Nephron (organoid): Measurements from ENCODE around the gene ADGRL3.

Source experiments
- H3K27ac Mint-ChIP-seq, 3 experiments: 2 replicates each; pipeline ENCODE4 v1.8.0; 2020; ENCODE audit warnings: mixed read lengths in 3 of 3, mild to moderate bottlenecking in 2 of 3, moderate library complexity in 1 of 3
- H3K27me3 Mint-ChIP-seq: 2 replicates; pipeline ENCODE4 v1.8.0; 2021; ENCODE audit warnings: low read depth, mild to moderate bottlenecking, moderate library complexity, mixed read lengths
- H3K36me3 Mint-ChIP-seq: 2 replicates; pipeline ENCODE4 v1.8.0; 2020; ENCODE audit warnings: low read depth, mixed read lengths
- H3K4me1 Mint-ChIP-seq: 2 replicates; pipeline ENCODE4 v1.8.0; 2020; ENCODE audit warnings: mixed read lengths
- H3K4me3 Mint-ChIP-seq, 3 experiments: 2 replicates each; pipeline ENCODE4 v1.8.0; 2020; ENCODE audit warnings: mild to moderate bottlenecking in 3 of 3, mixed read lengths in 3 of 3, moderate library complexity in 2 of 3
- H3K9me3 Mint-ChIP-seq: 2 replicates; pipeline ENCODE4 v1.8.0; 2020; ENCODE audit warnings: mixed read lengths
- CTCF ChIP-seq, 3 experiments: fragments of 200-600 bp; sonication (generic); IDR thresholded peaks; one replicate each; pipeline ENCODE4 v1.5.0; 2021; ENCODE audit warnings: antibody characterized with exemption in 3 of 3; ENCODE audit not compliant: unreplicated experiment in 3 of 3

Gene ADGRL3

DNA sequence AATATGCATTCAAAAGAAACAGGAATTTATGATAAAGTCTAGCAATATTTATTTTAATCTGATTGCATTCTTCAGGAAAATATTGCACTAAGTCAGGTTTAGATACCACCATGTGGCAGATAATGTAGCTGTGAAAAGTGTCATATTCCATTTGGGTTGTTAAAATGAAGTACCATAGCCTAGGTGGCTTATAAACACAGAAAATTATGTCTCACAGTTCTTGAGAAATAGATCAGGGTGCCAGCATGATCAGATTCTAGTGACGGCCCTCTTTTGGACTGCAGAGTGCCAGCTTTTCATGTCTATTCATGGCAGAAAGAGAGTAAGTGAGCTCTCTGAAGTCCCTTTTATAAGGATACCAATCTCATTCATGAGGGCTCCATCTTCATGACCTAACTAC, 5.6 kb upstream of the ADGRL3 start:
- no peaks in the 10 kb centered on the region for H3K9me3 Mint-ChIP-seq

GRCh38 chr4:61195101-61195500, 5.0 kb upstream of the ADGRL3 start:
- H3K27ac Mint-ChIP-seq = no peak overlapping the region
- no peaks in the 10 kb centered on the region for H3K36me3 Mint-ChIP-seq
- no peaks in the 10 kb centered on the region for H3K4me1 Mint-ChIP-seq
- H3K9me3 Mint-ChIP-seq = no peaks in the 10 kb centered on the region
- H3K27me3 Mint-ChIP-seq = peaks cover 11% of the 10 kb centered on the region
- no peak for TF ChIP-seq CTCF (IDR thresholded peaks at IDR 0.05; ENCODE audit: unreplicated experiment in 3 of 3)
- H3K4me3 Mint-ChIP-seq = no peak overlapping the region

More for the DNA sequence above, 5.6 kb upstream of the ADGRL3 start:
- Mint-ChIP-seq H3K27ac (no peak overlapping the region), H3K27me3 (peaks cover 6% of the 10 kb centered on the region), H3K4me3 (no peak overlapping the region), H3K36me3 (no peaks in the 10 kb centered on the region), H3K4me1 (no peaks in the 10 kb centered on the region)
- no peak for TF ChIP-seq CTCF (IDR thresholded peaks at IDR 0.05; ENCODE audit: unreplicated experiment in 3 of 3)

GRCh38 chr4:61198686-61199085, 1.4 kb upstream of the ADGRL3 start:
- Mint-ChIP-seq H3K4me3 (peak overlapping the region; percentile 78 to 95 (median 92)), H3K27me3 (peaks cover 32% of the 10 kb centered on the region), H3K36me3 (no peaks in the 10 kb centered on the region), H3K9me3 (no peaks in the 10 kb centered on the region), H3K4me1 (peaks cover 7% of the 10 kb centered on the region), H3K27ac (peak overlapping the region in 2 of 3 experiments; percentile 8 to 40)
- no peak for TF ChIP-seq CTCF (IDR thresholded peaks at IDR 0.05; ENCODE audit: unreplicated experiment in 3 of 3)

DNA sequence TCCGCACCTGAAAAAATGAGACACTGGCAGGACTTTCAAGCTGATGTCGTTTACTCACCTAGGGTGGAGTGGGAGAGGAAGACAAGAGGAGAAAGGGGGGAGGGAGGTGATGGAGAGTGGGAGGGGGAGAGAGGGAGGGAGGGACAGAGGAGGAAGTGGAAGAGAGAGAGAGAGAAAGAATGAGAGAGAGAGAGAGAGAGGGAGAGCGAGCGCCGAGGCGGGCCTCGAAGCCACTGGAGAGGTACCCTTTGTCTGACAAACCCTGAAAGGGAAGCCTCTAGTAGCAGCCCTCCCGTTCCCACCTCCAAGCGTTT, 296 bp upstream of the ADGRL3 start:
- no peaks in the 10 kb centered on the region for H3K9me3 Mint-ChIP-seq
- TF ChIP-seq CTCF (IDR thresholded peaks at IDR 0.05; ENCODE audit: unreplicated experiment in 3 of 3) = no peak
- peaks cover 36% of the 10 kb centered on the region for H3K27me3 Mint-ChIP-seq
- peak overlapping the region; percentile 36 to 94 (median 74) for H3K27ac Mint-ChIP-seq
- no peaks in the 10 kb centered on the region for H3K36me3 Mint-ChIP-seq
- H3K4me1 Mint-ChIP-seq = peaks cover 15% of the 10 kb centered on the region
- H3K4me3 Mint-ChIP-seq = peak overlapping the region; percentile 78 to 95 (median 92)

DNA sequence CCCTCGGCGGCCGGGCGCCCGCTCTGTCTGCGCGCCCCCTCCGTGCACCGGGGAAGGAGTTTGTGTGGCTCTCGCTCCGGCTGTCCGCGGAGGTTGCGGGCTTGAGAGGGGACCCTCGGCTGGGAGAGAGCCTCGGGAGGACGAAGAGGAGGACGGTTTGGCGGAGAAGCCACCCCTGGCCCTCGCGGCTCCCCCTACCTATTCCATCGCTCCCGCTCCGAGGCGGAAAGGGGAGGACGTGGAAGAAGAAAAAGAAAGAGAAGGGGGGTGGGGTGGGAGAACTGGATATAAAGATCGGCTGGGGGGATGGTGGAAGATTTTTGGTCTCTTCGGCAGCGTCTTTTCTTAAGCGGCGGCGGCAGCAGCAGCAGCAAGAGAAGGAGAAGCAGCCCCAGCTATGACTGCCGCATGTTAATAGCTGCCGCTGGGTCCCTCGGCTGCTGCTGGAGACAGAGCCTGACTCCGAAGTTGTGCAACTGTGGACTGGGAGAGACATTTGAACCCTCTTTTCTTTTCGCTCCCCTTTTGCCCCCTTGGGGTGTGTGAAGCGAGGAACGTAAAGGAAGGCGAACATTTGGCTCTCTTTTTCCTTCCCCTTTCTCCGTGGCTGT, 895 bp downstream of the ADGRL3 start:
- Mint-ChIP-seq H3K27me3 (peaks cover 36% of the 10 kb centered on the region), H3K27ac (peak overlapping the region; percentile 94 to 96 (median 94)), H3K36me3 (no peaks in the 10 kb centered on the region), H3K9me3 (no peaks in the 10 kb centered on the region), H3K4me3 (peak overlapping the region; percentile 92 to 100 (median 95)), H3K4me1 (peaks cover 25% of the 10 kb centered on the region)
- TF ChIP-seq CTCF (IDR thresholded peaks at IDR 0.05; ENCODE audit: unreplicated experiment in 3 of 3) = no peak

DNA sequence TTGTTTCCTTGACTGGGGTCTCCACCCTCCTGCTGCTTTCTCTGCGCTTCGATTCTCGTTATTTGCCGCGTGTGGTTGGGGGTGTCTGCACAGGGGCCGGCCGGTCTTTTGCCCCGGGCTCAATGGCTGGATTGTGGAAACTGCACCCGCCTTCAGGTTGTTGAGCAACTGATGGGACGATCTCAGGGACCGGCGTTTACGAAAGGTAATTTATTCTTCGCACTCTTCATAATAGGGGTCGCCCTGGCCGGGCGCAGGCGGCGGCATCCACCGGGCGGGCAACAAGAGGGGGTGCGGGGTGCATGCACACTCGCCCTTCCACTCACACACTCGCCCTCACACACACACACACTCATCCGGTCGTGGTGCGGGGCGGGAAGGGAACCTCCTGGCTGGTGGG, 1.4 kb downstream of the ADGRL3 start:
- peak overlapping the region; percentile 92 to 100 (median 95) for H3K4me3 Mint-ChIP-seq
- H3K4me1 Mint-ChIP-seq = peaks cover 25% of the 10 kb centered on the region
- TF ChIP-seq CTCF (IDR thresholded peaks at IDR 0.05; ENCODE audit: unreplicated experiment in 3 of 3) = no peak
- no peaks in the 10 kb centered on the region for H3K36me3 Mint-ChIP-seq
- peaks cover 36% of the 10 kb centered on the region for H3K27me3 Mint-ChIP-seq
- peak overlapping the region; percentile 94 to 96 (median 94) for H3K27ac Mint-ChIP-seq
- H3K9me3 Mint-ChIP-seq = no peaks in the 10 kb centered on the region
